OCI-LY7 (cell line): ENCODE data around the gene PLCB3. TPM values are rescaled to one million over a fixed set of nuclear protein-coding genes. Genes with fewer than 3 reads are reported as not detected.
A peak's percentile ranks its signal among the peaks of the same experiment; 100 is the strongest.

Experiments
- BruUV-seq: library from RNA; stranded (reverse); fragments of 400-500 nt; replicated peaks from 2 replicates; lab custom pipeline; 2021; lab: Mats Ljungman, UMichigan
- CTCF ChIA-PET: fragments of 300-600 bp; sonication (Branson Sonifier 250); formaldehyde crosslinking; loops from one replicate; lab custom pipeline; 2022; ENCODE audit warnings: antibody characterized with exemption; ENCODE audit not compliant: unreplicated experiment; lab: Charles Lee
- POLR2A ChIA-PET: fragments of 300-600 bp; sonication (Branson Sonifier 250); formaldehyde crosslinking; loops from one replicate; lab custom pipeline; 2022; ENCODE audit warnings: antibody characterized with exemption; lab: Charles Lee
- DNase-seq: peaks from one replicate; pipeline ENCODE4 v3.0.0-alpha.2; 2015; ENCODE audit warnings: low spot score
- H2AFZ ChIP-seq: fragments of 200-600 bp; sonication (generic), shearing (Covaris generic); 2 replicates; pipeline ENCODE4 v1.6.1; 2014; ENCODE audit warnings: mild to moderate bottlenecking, antibody characterized with exemption, low read length, moderate library complexity
- H3K27ac ChIP-seq: fragments of 200-600 bp; sonication (generic); 2 replicates; pipeline ENCODE4 v1.5.1; 2014; ENCODE audit warnings: mixed run types, low read depth, mild to moderate bottlenecking, moderate library complexity, low read length, inconsistent platforms; ENCODE audit not compliant: poor library complexity, severe bottlenecking
- H3K36me3 ChIP-seq: fragments of 200-600 bp; sonication (generic); 2 replicates; pipeline ENCODE4 v1.6.1; 2014; ENCODE audit warnings: mild to moderate bottlenecking, antibody characterized with exemption, low read length, moderate library complexity, mixed read lengths; ENCODE audit not compliant: insufficient read depth
- H3K4me1 ChIP-seq: fragments of 200-600 bp; sonication (generic); 2 replicates; pipeline ENCODE4 v1.5.1; 2014; ENCODE audit warnings: mild to moderate bottlenecking, low read length; ENCODE audit not compliant: insufficient read depth, poor library complexity, severe bottlenecking
- H3K4me2 ChIP-seq: fragments of 200-600 bp; sonication (generic); 2 replicates; pipeline ENCODE4 v1.6.1; 2014; ENCODE audit warnings: mild to moderate bottlenecking, low read length
- H3K4me3 ChIP-seq: fragments of 200-600 bp; sonication (generic); 2 replicates; pipeline ENCODE4 v1.5.1; 2014; ENCODE audit warnings: mild to moderate bottlenecking, low read depth, low read length; ENCODE audit not compliant: poor library complexity, severe bottlenecking
- H3K79me2 ChIP-seq: fragments of 200-600 bp; sonication (generic); 2 replicates; pipeline ENCODE4 v1.6.1; 2016; ENCODE audit warnings: low read depth, mild to moderate bottlenecking, low read length, moderate library complexity, mixed read lengths; ENCODE audit not compliant: insufficient read depth
- H3K9me2 ChIP-seq: fragments of 200-600 bp; sonication (generic); 2 replicates; pipeline ENCODE4 v1.6.1; 2016; ENCODE audit warnings: mild to moderate bottlenecking, low read length, mixed read lengths; ENCODE audit not compliant: insufficient read depth
- H3K9me3 ChIP-seq: fragments of 200-600 bp; sonication (generic); 2 replicates; pipeline ENCODE4 v1.6.1; 2014; ENCODE audit warnings: mild to moderate bottlenecking, mixed run types, low read length, mixed read lengths
- H4K20me1 ChIP-seq: fragments of 200-600 bp; sonication (generic); 2 replicates; pipeline ENCODE4 v1.6.1; 2014; ENCODE audit warnings: mild to moderate bottlenecking, antibody characterized with exemption, low read length, moderate library complexity, mixed read lengths; ENCODE audit not compliant: insufficient read depth
- CTCF ChIP-seq: fragments of 200-600 bp; sonication (generic); conservative IDR thresholded peaks from 2 replicates; pipeline ENCODE4 v1.5.1; 2014; ENCODE audit warnings: mild to moderate bottlenecking, antibody characterized with exemption, low read length, moderate library complexity, mixed read lengths
- EZH2phosphoT487 ChIP-seq: fragments of 200-600 bp; sonication (generic); IDR thresholded peaks from 2 replicates; pipeline ENCODE4 v1.6.1; 2018; ENCODE audit warnings: low read depth, borderline replicate concordance, mild to moderate bottlenecking, mixed run types, antibody characterized with exemption, low read length, moderate library complexity, mixed read lengths
- intact Hi-C: fragments of 100-400 bp; cut with micrococcal nuclease; formaldehyde crosslinking; loops from one replicate; pipeline ENCODE4 v1.10.0; 2022; ENCODE audit not compliant: unreplicated experiment
- total RNA-seq, 2 experiments: library from RNA; depleted of rRNA in 1 of 2; stranded (reverse); fragments of >200 nt in 1 of 2; shearing (Covaris generic) in 1 of 2; gene quantifications; 2 replicates each; pipeline ENCODE4 v1.2.3, GENCODE V29; 2014 to 2022

PLCB3 gene
- total RNA-seq, 2 experiments from 2014 or later = 7.6 to 10.3 TPM

- H3K4me1 ChIP-seq = peaks cover 60% of the 10 kb centered on the region
- ChIA-PET POLR2A (interaction anchor here (0.8 to 2.0 kb wide), 3 partner anchors 18 to 41 kb away, joined by 3 to 8 read pairs (median 3); partner anchors contain the start of genes FERMT3 and NUDT22), CTCF (no interaction called here)
- BruUV-seq = no TSS peak
- intact Hi-C loops = loop anchor here (1.0 kb wide), 1 partner anchor 22 kb away; no protein-coding TSS in a partner anchor
- no peaks in the 10 kb centered on the region for H3K9me3 ChIP-seq
- H3K27ac ChIP-seq = peak within 1 kb of the TSS; percentile 69
- H3K4me3 ChIP-seq = peak within 1 kb of the TSS; percentile 88
- H3K9me2 ChIP-seq = no peaks in the 10 kb centered on the region
- H3K4me2 ChIP-seq = peak within 1 kb of the TSS; percentile 95
- H3K36me3 ChIP-seq = peaks cover 29% of the 10 kb centered on the region
- H2AFZ ChIP-seq = peak within 1 kb of the TSS; percentile 88
- peak; percentile 85 for DNase-seq
- no peaks in the 10 kb centered on the region for H4K20me1 ChIP-seq
- H3K79me2 ChIP-seq = peaks cover 23% of the 10 kb centered on the region
- TF ChIP-seq EZH2phosphoT487 = no peak
- TF ChIP-seq CTCF = no peak
These were observed 4.2 kb upstream of the PLCB3 start, which contains the start of gene PPP1R14B for GRCh38 chr11:64246871-64247728. Gene PPP1R14B (minus strand): TSS chr11:64246943. CDS start chr11:64246673, 270 bp downstream.

GRCh38 chr11:64247729-64248531 is 3.4 kb upstream of the PLCB3 start:
- no peaks in the 10 kb centered on the region for H4K20me1 ChIP-seq
- intact Hi-C loops = no loop called here
- no peaks in the 10 kb centered on the region for H3K9me3 ChIP-seq
- TF ChIP-seq CTCF = no peak
- TF ChIP-seq EZH2phosphoT487 = no peak
- peaks cover 23% of the 10 kb centered on the region for H3K36me3 ChIP-seq
- H3K79me2 ChIP-seq = peaks cover 17% of the 10 kb centered on the region
- peak overlapping the region; percentile 71 for H3K4me3 ChIP-seq
- POLR2A ChIA-PET = interaction anchor here (0.8 kb wide), 1 partner anchor 18 kb away, joined by 3 read pairs; no protein-coding TSS in a partner anchor
- peaks cover 62% of the 10 kb centered on the region for H3K4me1 ChIP-seq
- BruUV-seq = no TSS peak
- no peaks in the 10 kb centered on the region for H3K9me2 ChIP-seq
- CTCF ChIA-PET = no interaction called here
- peak overlapping the region; percentile 66 for H3K27ac ChIP-seq
- DNase-seq = no peak
- H3K4me2 ChIP-seq = peak overlapping the region; percentile 95
- peak overlapping the region; percentile 88 for H2AFZ ChIP-seq
